ENCODE data around the gene DRAXIN. TPM values are rescaled to one million over a fixed set of nuclear protein-coding genes. Genes with fewer than 3 reads are reported as not detected.

The DRAXIN gene
- total RNA-seq, 1 experiment from 2014 or later = 0.36 TPM

GRCh38 chr1:11697188-11697892, 5.8 kb downstream of the DRAXIN start:
- Histone ChIP-seq H3K36me3 (no peaks in the 10 kb centered on the region), H3K27me3 (peaks cover 2% of the 10 kb centered on the region), H3K9me3 (no peaks in the 10 kb centered on the region), H3K4me3 (no peak overlapping the region)
- no peak for DNase-seq

- H3K36me3 ChIP-seq = no peaks in the 10 kb centered on the region
- no peaks in the 10 kb centered on the region for H3K27me3 ChIP-seq
- no peaks in the 10 kb centered on the region for H3K9me3 ChIP-seq
- H3K4me3 ChIP-seq = no peak overlapping the region
- no peak for DNase-seq
Observed at GRCh38 chr1:11697893-11698210, 6.3 kb downstream of the DRAXIN start.

- Histone ChIP-seq H3K9me3 (no peaks in the 10 kb centered on the region), H3K27me3 (no peaks in the 10 kb centered on the region), H3K4me3 (no peak overlapping the region), H3K36me3 (no peaks in the 10 kb centered on the region)
- DNase-seq = no peak
Observed at GRCh38 chr1:11700601-11701467, 9.3 kb downstream of the DRAXIN start.

GRCh38 chr1:11701551-11701961, 10.0 kb downstream of the DRAXIN start:
- Histone ChIP-seq H3K27me3 (no peaks in the 10 kb centered on the region), H3K36me3 (no peaks in the 10 kb centered on the region), H3K9me3 (no peaks in the 10 kb centered on the region), H3K4me3 (no peak overlapping the region)
- peak; percentile 40 for DNase-seq

GRCh38 chr1:11701981-11702803, 10.7 kb downstream of the DRAXIN start:
- no peaks in the 10 kb centered on the region for H3K36me3 ChIP-seq
- H3K27me3 ChIP-seq = no peaks in the 10 kb centered on the region
- no peak for DNase-seq
- no peaks in the 10 kb centered on the region for H3K9me3 ChIP-seq
- H3K4me3 ChIP-seq = no peak overlapping the region

GRCh38 chr1:11703357-11704193, 12.1 kb downstream of the DRAXIN start:
- no peak for DNase-seq
- Histone ChIP-seq H3K27me3 (no peaks in the 10 kb centered on the region), H3K4me3 (no peak overlapping the region), H3K9me3 (no peaks in the 10 kb centered on the region), H3K36me3 (no peaks in the 10 kb centered on the region)

- DNase-seq = no peak
- H3K9me3 ChIP-seq = no peaks in the 10 kb centered on the region
- H3K4me3 ChIP-seq = no peak overlapping the region
- no peaks in the 10 kb centered on the region for H3K27me3 ChIP-seq
- H3K36me3 ChIP-seq = no peaks in the 10 kb centered on the region
Observed at GRCh38 chr1:11704194-11704529, 12.7 kb downstream of the DRAXIN start.

GRCh38 chr1:11704691-11705475, 13.4 kb downstream of the DRAXIN start:
- Histone ChIP-seq H3K4me3 (no peak overlapping the region), H3K9me3 (no peaks in the 10 kb centered on the region), H3K27me3 (no peaks in the 10 kb centered on the region), H3K36me3 (no peaks in the 10 kb centered on the region)
- DNase-seq = no peak

- H3K36me3 ChIP-seq = no peaks in the 10 kb centered on the region
- no peak for DNase-seq
- H3K9me3 ChIP-seq = no peaks in the 10 kb centered on the region
- H3K27me3 ChIP-seq = no peaks in the 10 kb centered on the region
- H3K4me3 ChIP-seq = no peak overlapping the region
Observed at GRCh38 chr1:11705596-11705995, 14.1 kb downstream of the DRAXIN start.

- DNase-seq = no peak
- Histone ChIP-seq H3K4me3 (no peak overlapping the region), H3K27me3 (no peaks in the 10 kb centered on the region), H3K36me3 (no peaks in the 10 kb centered on the region), H3K9me3 (no peaks in the 10 kb centered on the region)
Observed at GRCh38 chr1:11706292-11706691, 14.8 kb downstream of the DRAXIN start.

GRCh38 chr1:11707621-11708276, 16.2 kb downstream of the DRAXIN start:
- Histone ChIP-seq H3K9me3 (no peaks in the 10 kb centered on the region), H3K4me3 (no peak overlapping the region), H3K36me3 (no peaks in the 10 kb centered on the region), H3K27me3 (no peaks in the 10 kb centered on the region)
- DNase-seq = no peak

- no peaks in the 10 kb centered on the region for H3K9me3 ChIP-seq
- no peaks in the 10 kb centered on the region for H3K27me3 ChIP-seq
- no peak overlapping the region for H3K4me3 ChIP-seq
- peak; percentile 29 for DNase-seq
- H3K36me3 ChIP-seq = no peaks in the 10 kb centered on the region
Observed at GRCh38 chr1:11708554-11709350, 17.2 kb downstream of the DRAXIN start.

- no peak for DNase-seq
- no peaks in the 10 kb centered on the region for H3K9me3 ChIP-seq
- no peak overlapping the region for H3K4me3 ChIP-seq
- no peaks in the 10 kb centered on the region for H3K27me3 ChIP-seq
- no peaks in the 10 kb centered on the region for H3K36me3 ChIP-seq
Observed at GRCh38 chr1:11711490-11711889, 20.0 kb downstream of the DRAXIN start.

- H3K27me3 ChIP-seq = no peaks in the 10 kb centered on the region
- no peaks in the 10 kb centered on the region for H3K9me3 ChIP-seq
- DNase-seq = no peak
- no peaks in the 10 kb centered on the region for H3K36me3 ChIP-seq
- H3K4me3 ChIP-seq = no peak overlapping the region
Observed at GRCh38 chr1:11712285-11712684, 20.8 kb downstream of the DRAXIN start.

GRCh38 chr1:11713095-11713494, 21.6 kb downstream of the DRAXIN start:
- Histone ChIP-seq H3K36me3 (no peaks in the 10 kb centered on the region), H3K27me3 (no peaks in the 10 kb centered on the region), H3K4me3 (no peak overlapping the region), H3K9me3 (no peaks in the 10 kb centered on the region)
- DNase-seq = no peak
